ENCODE measurements around the gene RPE65.
"Not testable (repeated sequence)": the region's sequence is repeated elsewhere in the genome, so short reads cannot be mapped to it uniquely, and the experiment has no call there.

DNA sequence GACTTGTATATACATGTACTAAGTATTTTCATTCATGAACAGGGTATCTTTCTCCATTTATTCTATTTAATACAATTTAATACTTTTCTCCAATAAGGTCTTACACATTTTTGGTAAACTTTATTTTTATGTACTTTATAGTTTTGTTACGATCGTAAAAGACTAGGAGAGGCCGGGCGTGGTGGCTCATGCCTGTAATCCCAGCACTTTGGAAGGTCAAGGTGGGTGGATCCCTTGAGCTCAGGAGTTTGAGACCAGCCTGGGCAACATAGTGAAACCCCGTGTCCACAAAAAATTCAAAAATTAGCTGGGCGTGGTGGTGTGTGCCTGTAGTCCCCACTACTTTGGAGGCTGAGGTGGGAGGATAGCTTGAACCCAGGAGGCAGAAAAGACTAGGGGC lies 42.5 kb upstream of the RPE65 start:
- TF ChIP-seq EZH2 (IDR thresholded peaks at IDR 0.05; ENCODE audit: low read length), result not testable (repeated sequence)
- TF ChIP-seq, protein P1, sequence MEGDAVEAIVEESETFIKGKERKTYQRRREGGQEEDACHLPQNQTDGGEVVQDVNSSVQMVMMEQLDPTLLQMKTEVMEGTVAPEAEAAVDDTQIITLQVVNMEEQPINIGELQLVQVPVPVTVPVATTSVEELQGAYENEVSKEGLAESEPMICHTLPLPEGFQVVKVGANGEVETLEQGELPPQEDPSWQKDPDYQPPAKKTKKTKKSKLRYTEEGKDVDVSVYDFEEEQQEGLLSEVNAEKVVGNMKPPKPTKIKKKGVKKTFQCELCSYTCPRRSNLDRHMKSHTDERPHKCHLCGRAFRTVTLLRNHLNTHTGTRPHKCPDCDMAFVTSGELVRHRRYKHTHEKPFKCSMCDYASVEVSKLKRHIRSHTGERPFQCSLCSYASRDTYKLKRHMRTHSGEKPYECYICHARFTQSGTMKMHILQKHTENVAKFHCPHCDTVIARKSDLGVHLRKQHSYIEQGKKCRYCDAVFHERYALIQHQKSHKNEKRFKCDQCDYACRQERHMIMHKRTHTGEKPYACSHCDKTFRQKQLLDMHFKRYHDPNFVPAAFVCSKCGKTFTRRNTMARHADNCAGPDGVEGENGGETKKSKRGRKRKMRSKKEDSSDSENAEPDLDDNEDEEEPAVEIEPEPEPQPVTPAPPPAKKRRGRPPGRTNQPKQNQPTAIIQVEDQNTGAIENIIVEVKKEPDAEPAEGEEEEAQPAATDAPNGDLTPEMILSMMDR (optimal IDR thresholded peaks at IDR 0.05 in 1 of 3, IDR thresholded peaks at IDR 0.05 in 1 of 3, conservative IDR thresholded peaks at IDR 0.05 in 1 of 3; ENCODE audit: extremely low read depth in 1 of 3, insufficient read depth in 2 of 3, low read length in 3 of 3), result not testable (repeated sequence)
